ES-I3 (cell line): ENCODE data around the gene PDS5A.

ENCODE experiments used
- H3K36me3 ChIP-seq: 2 replicates; pipeline ENCODE4 v1.6.1; 2013; ENCODE audit warnings: mild to moderate bottlenecking, low read length, control low read depth, moderate library complexity; ENCODE audit not compliant: insufficient read depth
- H3K4me1 ChIP-seq: 2 replicates; pipeline ENCODE4 v1.6.1; 2013; ENCODE audit warnings: mild to moderate bottlenecking, control low read depth, low read length; ENCODE audit not compliant: insufficient read depth
- H3K9ac ChIP-seq: 2 replicates; pipeline ENCODE4 v1.6.1; 2013; ENCODE audit warnings: low read depth, mild to moderate bottlenecking, low read length, moderate library complexity
- H3K9me3 ChIP-seq: 2 replicates; pipeline ENCODE4 v1.6.1; 2013; ENCODE audit warnings: mild to moderate bottlenecking, low read length, moderate library complexity; ENCODE audit not compliant: control insufficient read depth, insufficient read depth

The PDS5A gene

GRCh38 chr4:39898015-39898414, 79.7 kb downstream of the PDS5A start:
- H3K36me3 ChIP-seq = peaks cover 24% of the 10 kb centered on the region
- H3K9me3 ChIP-seq = no peaks in the 10 kb centered on the region

DNA sequence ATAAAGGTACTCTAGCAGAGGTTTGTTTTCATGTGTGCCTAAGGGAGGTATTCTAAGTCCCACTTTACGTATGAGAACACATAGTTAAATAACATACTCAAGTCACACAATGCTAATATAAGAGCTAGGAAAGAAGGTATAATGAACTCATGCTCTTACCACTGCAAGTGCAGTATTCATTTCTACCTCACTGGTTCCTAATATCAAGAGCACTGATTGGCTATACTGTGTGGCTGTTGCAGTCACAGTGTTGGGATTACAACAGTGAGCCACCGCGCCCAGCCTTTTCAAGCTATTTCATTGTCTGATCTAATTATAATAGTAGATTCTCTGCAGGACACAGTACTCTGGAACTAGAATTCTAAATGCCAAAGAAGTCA, 84.0 kb downstream of the PDS5A start:
- peaks cover 16% of the 10 kb centered on the region for H3K4me1 ChIP-seq
- H3K36me3 ChIP-seq = peaks cover 24% of the 10 kb centered on the region
- H3K9ac ChIP-seq = no peak overlapping the region
- no peaks in the 10 kb centered on the region for H3K9me3 ChIP-seq

More at GRCh38 chr4:39898015-39898414, 79.7 kb downstream of the PDS5A start:
- Histone ChIP-seq H3K4me1 (no peaks in the 10 kb centered on the region; the same call in 1 of the 2 replicates), H3K9ac (no peak overlapping the region)

DNA sequence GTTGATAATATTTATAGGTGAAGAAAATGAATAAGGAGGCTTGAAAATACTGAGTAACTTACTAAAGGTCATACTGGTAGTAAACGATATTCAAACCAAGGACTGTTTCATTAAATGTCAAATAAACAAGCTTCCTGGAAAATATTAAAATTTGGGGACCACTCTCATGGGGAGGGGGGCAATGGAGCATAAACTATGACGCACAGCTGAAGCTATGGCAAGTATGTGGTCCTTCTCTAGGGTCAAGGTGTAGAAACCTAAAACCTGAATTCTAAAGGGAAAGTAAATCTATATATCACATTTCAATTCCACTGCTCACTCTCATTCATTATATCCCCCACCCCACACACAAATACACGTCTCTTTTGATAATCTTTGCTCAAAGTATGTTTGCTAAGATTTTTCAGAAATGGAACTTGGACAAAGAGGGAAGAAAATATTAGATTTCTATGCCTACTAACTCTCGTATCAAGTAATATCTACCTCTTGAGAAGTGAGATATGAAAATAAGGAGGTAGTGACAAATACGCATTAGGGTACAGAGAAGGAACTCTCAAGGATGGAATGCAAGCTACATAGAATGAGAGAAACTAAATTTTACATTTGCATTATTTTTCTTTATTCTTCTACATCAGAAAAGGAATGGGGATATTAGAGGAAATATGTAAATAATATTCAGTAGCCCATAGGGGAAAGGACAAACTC, 84.6 kb downstream of the PDS5A start:
- Histone ChIP-seq H3K36me3 (peaks cover 22% of the 10 kb centered on the region), H3K9ac (no peak overlapping the region), H3K4me1 (peaks cover 17% of the 10 kb centered on the region), H3K9me3 (no peaks in the 10 kb centered on the region)

GRCh38 chr4:39889226-39889625, 88.5 kb downstream of the PDS5A start:
- peaks cover 7% of the 10 kb centered on the region; the same call in 1 of the 2 replicates for H3K36me3 ChIP-seq

GRCh38 chr4:39888541-39888940, 89.2 kb downstream of the PDS5A start:
- Histone ChIP-seq H3K36me3 (peaks cover 8% of the 10 kb centered on the region; the same call in 1 of the 2 replicates), H3K9me3 (no peaks in the 10 kb centered on the region), H3K9ac (no peak overlapping the region), H3K4me1 (peaks cover 17% of the 10 kb centered on the region)

More at GRCh38 chr4:39889226-39889625, 88.5 kb downstream of the PDS5A start:
- Histone ChIP-seq H3K9me3 (no peaks in the 10 kb centered on the region), H3K4me1 (peaks cover 17% of the 10 kb centered on the region), H3K9ac (no peak overlapping the region)

GRCh38 chr4:39883646-39884045, 94.1 kb downstream of the PDS5A start:
- H3K36me3 ChIP-seq = peaks cover 8% of the 10 kb centered on the region; the same call in 1 of the 2 replicates
- no peak overlapping the region for H3K9ac ChIP-seq
- H3K9me3 ChIP-seq = no peaks in the 10 kb centered on the region; the same call in 1 of the 2 replicates
- peaks cover under 1% of the 10 kb centered on the region; the same call in 1 of the 2 replicates for H3K4me1 ChIP-seq

- no peaks in the 10 kb centered on the region; the same call in 1 of the 2 replicates for H3K9me3 ChIP-seq
- H3K36me3 ChIP-seq = peaks cover 6% of the 10 kb centered on the region; the same call in 1 of the 2 replicates
- H3K4me1 ChIP-seq = no peaks in the 10 kb centered on the region
- no peak overlapping the region for H3K9ac ChIP-seq
Observed at GRCh38 chr4:39881789-39882188, 95.9 kb downstream of the PDS5A start.

- Histone ChIP-seq H3K4me1 (no peaks in the 10 kb centered on the region), H3K9me3 (no peaks in the 10 kb centered on the region; the same call in 1 of the 2 replicates), H3K9ac (no peak overlapping the region), H3K36me3 (0 out of 2 replicates have a peak, but pooled peaks cover 3% of the 10 kb centered on the region)
Observed at GRCh38 chr4:39877971-39878370, 99.7 kb downstream of the PDS5A start.

- Histone ChIP-seq H3K9me3 (no peaks in the 10 kb centered on the region), H3K4me1 (no peaks in the 10 kb centered on the region), H3K9ac (no peak overlapping the region), H3K36me3 (peaks cover 8% of the 10 kb centered on the region; the same call in 1 of the 2 replicates)
Observed at GRCh38 chr4:39873823-39874222, 103.9 kb downstream of the PDS5A start.

- Histone ChIP-seq H3K36me3 (peaks cover 16% of the 10 kb centered on the region), H3K4me1 (no peaks in the 10 kb centered on the region), H3K9ac (no peak overlapping the region), H3K9me3 (no peaks in the 10 kb centered on the region)
Observed at GRCh38 chr4:39865280-39865679, 112.4 kb downstream of the PDS5A start.

DNA sequence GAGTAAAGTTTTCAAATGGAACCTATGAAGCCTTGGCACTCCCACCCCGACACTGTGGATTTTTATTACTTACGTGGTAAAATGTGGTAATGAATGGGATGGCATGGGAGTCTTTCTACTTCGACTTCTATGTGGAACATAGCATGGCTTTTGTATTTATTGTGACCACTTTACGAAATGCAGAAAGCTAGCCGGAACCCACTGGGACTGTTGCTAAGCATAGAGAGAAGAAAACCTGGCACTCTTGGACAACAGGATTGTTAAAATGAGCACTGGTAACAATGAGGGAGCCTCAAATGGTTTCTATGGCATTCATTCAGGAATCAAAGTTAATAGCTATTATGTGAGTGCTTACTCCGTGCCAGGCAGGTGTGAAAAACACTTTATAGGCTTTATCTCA, 113.3 kb downstream of the PDS5A start:
- peaks cover 21% of the 10 kb centered on the region for H3K36me3 ChIP-seq
- H3K9ac ChIP-seq = no peak overlapping the region
- H3K4me1 ChIP-seq = no peaks in the 10 kb centered on the region
- H3K9me3 ChIP-seq = no peaks in the 10 kb centered on the region

- Histone ChIP-seq H3K9ac (no peak overlapping the region), H3K36me3 (peaks cover 19% of the 10 kb centered on the region), H3K4me1 (no peaks in the 10 kb centered on the region), H3K9me3 (no peaks in the 10 kb centered on the region)
Observed at GRCh38 chr4:39860804-39861203, 116.9 kb downstream of the PDS5A start.

GRCh38 chr4:39855909-39856512, 121.7 kb downstream of the PDS5A start:
- Histone ChIP-seq H3K4me1 (no peaks in the 10 kb centered on the region), H3K36me3 (peaks cover 8% of the 10 kb centered on the region; the same call in 1 of the 2 replicates), H3K9ac (no peak overlapping the region), H3K9me3 (no peaks in the 10 kb centered on the region)

DNA sequence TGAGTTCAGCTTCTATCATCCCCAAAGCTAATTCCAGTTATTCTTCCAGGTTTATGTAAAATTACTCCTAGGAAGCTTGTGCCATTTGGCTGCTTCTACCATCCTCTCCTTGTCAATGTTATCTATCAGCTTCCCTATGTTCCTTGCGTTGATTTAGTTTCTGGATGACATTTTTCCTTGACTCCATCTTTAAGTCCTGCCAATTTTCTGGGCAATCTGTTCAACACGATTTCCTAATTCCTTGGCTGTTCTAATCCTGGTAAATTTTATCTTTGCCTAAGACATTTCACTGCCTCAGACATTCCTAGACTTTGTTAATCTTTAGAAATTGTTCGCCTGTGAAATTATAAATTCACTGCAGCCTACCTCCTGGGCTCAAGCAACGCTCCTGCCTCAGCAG, 125.1 kb downstream of the PDS5A start:
- no peak overlapping the region for H3K9ac ChIP-seq
- H3K36me3 ChIP-seq = no peaks in the 10 kb centered on the region
- H3K4me1 ChIP-seq = no peaks in the 10 kb centered on the region
- no peaks in the 10 kb centered on the region for H3K9me3 ChIP-seq

DNA sequence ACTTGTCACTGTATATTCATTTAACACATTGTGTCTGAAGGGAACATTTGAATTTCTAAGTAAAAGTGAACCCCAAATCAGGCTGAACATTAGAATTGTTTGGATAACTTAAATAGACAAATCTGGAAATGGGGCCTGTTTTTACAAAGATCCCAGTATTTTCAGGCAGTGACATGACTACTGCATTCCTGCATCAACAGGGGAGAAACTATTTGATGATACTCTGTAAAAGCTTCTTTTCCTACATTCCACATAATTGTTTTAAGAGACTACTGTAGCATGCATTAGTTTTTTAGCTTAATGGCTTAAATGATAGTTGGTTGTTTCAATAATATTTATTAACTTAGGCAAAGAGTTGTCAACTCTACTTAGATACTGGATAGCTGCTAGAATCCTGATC, 127.0 kb downstream of the PDS5A start:
- no peak overlapping the region for H3K9ac ChIP-seq
- no peaks in the 10 kb centered on the region for H3K9me3 ChIP-seq
- no peaks in the 10 kb centered on the region for H3K36me3 ChIP-seq
- H3K4me1 ChIP-seq = no peaks in the 10 kb centered on the region
